Measurements from ENCODE around the gene NKX1-1. TPM values are rescaled to one million over a fixed set of nuclear protein-coding genes. Genes with fewer than 3 reads are reported as not detected.
"Not testable (repeated sequence)": the region's sequence is repeated elsewhere in the genome, so short reads cannot be mapped to it uniquely, and the experiment has no call there.

NKX1-1 gene
- not detected in 2 replicates for total RNA-seq (2014; rRNA removed; shearing (Covaris generic))

DNA sequence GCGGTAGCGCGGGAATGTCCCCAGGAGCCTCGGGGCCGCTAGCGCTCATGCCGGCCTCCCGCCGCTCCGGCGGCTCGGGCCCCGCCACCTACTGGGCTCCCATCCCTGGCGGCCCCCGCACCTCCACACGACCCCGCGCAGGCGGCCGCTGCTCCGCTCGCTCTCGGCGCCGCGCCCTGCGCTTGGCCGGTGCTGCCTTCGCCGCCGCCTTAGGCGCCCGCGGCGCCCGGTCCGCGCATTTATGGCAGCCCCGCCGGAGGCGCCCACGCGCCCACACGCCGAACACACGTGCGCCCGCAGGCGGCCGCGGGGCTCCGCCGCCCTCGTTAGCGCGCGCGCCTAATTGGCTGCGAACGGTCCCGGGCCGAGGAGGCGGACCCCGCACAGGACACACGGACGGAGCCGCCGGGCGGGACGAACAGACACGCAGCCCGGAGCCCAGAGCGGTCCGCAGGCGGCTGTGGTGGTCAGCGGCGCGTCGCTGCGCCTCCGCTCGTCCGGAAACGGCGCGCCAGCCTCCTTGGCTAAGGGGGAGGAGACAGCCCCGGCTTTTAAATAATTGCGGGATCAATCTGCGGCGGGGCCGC lies at the start of gene NKX1-1:
Gene NKX1-1 (minus strand): TSS at position 49 of the 587 bp plus-strand sequence. CDS start 0 bp downstream, at position 49.
- no peak for DNase-seq (ENCODE audit: low read depth)

DNA sequence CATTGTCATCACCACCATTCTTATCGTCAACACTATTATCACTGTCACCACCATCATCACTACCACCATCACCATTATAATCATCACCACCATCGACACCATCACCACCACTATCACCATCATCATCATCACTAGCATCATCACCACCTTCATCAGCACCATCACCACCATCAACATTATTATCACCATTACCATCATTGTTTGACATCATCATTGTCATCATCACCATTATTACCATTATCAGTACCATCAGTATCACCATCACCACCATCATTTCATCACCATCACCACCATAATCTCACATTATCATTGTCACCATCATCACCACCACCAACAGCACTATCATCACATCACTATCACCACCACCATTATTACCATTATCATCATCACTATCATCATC lies 47.5 kb upstream of the NKX1-1 start:
- no peak for DNase-seq (ENCODE audit: low read depth)

DNA sequence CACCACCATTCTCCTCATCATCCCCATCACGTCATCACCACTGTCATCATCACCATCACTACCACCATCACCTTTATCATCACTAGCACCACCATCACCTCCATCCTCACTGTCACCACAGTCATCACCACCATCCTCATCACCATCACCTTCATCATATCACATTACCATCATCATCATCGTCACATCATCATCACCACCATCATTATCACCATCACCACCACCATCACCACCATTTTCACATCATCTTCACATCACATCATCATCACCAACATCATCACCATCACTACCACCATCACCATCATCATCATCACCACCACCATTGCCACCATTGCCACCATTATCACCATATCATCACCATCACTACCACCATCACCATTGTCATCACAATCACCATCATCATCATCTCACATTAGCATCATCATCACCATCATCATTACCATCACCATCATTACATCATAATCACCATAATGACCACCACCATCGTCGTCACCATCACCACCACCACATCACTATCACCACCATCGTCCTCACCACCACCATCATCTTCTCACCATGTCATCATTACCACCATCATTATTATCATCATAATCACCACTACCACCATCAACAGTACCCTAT lies 46.3 kb upstream of the NKX1-1 start:
- no peak for DNase-seq (ENCODE audit: low read depth)

GRCh38 chr4:1451752-1452122 lies 45.5 kb upstream of the NKX1-1 start:
- DNase-seq (ENCODE audit: low read depth) = no peak

DNA sequence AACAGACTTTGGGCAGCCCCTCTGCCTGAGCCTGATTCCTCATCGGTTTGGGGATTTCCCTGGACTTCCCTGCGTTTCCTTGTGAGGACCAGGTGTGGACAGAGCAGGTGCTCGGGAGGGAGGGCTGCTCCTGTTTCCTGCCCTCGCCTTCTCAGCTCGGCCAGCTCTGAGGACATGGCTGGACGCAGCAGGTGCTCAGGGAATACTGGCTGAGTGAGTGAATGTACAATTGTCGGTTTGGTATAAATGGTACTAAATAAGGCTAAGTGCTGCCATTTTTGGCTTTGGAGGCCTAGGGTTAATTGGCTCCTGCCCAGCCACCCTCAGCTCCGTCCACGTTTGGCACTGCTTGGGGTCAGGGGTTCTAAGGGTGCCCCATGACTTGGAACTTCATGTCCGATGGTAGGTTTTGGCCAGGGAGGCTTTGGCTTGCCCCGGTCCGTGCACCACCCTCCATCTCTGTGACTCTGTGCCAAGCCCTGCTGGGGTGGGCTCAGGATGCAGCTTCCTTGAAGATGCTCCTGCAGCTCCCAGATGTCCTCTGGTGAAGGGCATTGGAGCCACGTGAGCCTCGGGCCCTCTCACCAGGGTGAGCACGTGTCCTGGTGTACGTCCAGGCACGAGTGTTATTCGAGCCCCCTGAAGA lies 45.0 kb upstream of the NKX1-1 start:
- no peak for DNase-seq (ENCODE audit: low read depth)

DNA sequence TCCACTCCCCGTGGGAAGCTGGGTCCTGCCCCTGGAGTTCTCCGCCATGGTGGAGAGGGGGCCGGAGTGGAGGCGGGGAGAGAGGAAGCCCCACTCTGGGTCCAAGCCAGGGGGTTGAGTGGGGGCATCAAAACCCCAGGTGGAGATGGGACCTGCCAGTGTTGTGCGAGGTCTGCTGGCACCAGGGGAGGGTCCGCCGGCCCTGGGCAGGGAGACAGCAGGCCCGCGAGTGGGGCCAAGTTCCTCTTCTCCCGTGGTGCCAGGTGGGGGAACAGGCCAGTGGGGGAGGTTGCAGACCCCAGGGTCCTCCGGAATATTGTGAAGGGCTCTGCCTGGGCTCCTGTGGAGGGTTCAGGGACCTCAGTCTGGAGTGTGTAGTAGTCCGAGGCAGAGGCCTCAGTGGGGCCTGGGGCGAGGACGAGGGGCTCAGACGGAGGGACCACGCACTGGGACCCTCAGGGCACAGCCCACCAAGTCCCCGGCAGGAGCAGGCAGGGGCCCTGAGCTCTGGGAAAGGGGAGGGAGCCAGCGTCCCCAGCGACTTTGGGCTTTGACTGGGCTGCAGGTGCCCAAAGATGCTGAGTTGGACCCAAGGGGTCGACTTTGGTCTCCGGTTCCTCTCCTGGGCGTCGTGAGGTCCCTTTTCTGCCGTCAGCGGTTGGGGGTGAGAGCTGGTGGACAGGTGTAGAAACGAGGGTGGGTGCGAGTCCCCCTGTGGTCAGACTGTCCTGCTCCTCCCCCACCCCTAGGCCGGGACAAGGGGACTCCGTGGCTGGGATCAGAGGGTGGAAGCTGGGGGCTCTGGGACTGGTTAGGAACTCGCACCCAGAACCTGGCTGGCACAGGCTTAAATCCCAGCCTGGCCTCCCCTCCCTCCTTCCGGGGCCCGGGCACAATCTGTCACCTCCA lies 43.8 kb upstream of the NKX1-1 start:
- DNase-seq (ENCODE audit: low read depth) = no peak

DNA sequence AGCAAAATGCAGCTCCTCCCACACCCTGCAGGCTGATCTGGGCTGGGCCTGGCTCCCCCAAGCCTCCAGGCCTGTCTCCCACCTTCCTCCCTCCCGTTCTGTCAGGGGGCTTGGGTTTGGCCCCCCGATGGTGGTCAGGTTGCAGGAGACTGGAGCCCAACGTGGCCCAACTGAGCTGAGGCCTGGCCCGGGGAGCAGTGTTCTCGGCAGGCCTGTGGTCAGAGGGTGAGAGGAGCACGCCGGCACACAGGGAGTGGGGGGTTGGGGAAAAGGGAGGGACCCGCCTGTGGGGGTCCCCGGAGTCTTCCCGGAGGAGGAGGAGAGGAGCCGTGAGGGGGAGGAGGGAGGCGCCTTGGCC lies 43.2 kb upstream of the NKX1-1 start:
- DNase-seq (ENCODE audit: low read depth) = no peak

GRCh38 chr4:1448589-1449420 lies 42.6 kb upstream of the NKX1-1 start:
- DNase-seq (ENCODE audit: low read depth) = no peak

DNA sequence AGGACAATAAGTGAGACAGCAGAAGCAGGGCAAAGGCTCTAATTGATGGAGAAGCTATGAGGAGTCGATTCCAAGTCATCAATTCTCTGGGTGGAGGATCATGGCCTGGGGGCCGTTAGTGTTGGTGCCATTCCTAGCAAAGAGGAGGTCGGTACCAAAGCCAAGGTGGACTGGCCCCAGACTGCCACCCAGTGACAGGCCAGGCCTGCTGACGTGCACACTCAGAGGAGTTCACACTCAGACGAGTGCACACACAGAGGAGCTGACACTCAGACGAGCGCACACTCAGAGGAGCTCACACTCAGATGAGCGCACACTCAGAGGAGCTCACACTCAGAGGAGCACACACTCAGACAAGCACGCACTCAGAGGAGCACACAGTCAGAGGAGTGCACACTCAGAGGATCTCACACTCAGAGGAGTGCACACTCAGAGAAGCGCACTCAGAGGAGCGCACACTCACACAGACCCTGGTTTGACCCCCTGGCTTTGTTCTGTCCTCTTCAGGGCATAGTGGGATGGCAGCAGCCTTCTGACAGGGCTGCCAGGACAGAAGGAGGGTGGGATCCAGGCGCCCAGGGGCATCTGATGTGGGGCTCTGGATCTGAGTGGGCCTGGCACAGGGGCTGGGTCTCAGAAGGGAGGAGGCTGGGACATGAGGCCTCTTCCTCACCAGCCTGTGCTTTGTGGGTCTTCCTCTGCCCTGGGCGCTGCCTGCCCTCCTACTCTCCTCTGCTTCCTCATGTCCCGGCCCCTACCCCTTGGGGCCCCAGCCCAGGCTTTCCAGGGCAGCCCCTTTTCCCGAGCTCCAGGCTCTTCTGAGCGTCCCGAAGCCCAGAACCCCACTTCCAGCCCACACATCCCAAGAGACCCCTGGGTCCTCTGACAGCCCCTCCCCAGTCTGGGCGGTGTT lies 41.7 kb upstream of the NKX1-1 start:
- DNase-seq (ENCODE audit: low read depth) = no peak

DNA sequence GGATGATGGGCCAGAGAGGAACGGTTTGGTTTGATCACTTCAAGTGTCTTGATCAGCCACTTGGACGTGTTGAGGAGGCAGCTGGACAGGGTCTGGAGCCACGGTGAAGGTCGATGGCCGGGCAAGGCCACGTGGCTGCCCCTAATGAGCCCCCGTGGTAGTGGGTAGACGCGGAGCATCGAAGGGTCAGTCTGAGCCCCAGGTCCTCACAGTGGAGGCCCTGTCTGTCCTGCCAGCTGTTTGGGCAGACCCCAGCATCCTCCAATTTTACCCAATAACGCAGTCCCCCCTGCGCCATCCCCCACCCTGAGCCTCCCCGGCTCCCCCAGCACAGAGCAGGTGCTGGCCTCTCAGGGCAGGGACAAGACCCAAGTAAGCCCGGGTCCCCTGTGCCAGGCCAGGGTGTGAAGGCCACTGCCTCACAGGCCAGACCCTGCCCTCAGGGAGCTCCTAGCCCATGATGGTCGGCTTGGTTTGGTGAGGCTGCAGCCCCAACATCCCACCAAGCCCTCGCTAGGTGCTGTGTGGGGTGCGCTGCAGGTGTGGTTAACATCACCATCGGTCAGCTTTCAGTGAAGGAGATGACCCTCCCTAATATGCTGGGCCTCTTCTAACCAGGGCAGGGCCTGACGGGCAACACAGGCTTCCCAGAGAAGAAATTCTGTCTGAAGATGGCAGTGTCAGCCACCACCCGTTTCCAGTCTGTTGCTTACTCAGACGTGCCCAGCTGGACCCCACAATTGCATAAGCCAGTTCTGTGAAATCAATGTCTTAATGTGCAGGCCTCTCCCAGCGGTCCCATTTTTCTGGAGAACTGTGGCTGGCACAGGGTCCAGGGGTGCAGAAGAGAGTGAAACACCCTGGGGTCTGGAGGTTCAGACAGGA lies 40.5 kb upstream of the NKX1-1 start:
- no peak for DNase-seq (ENCODE audit: low read depth)

- DNase-seq (ENCODE audit: low read depth) = no peak
Observed at GRCh38 chr4:1445716-1446445, 39.6 kb upstream of the NKX1-1 start.

DNA sequence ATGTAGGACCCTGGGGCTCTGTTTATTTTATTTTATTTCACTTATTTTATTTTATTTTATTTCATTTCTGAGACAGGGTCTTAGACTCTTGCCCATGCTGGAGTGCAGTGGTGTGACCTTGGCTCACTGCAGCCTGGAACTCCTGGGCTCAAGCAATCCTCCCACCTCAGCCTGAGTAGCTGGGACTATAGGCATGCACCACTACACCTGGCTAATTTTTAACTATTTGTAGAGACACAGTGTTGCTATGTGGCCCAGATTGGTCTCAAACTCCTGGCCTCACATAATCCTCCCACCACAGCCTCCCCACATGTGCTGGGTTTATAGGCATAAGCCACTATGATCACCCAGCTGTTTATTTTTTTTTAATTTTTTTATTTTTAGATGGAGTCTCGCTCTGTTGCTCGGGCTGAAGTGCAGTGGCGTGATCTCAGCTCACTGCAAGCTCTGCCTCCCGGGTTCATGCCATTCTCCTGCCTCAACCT lies 37.5 kb upstream of the NKX1-1 start:
- DNase-seq (ENCODE audit: low read depth) = not testable (repeated sequence)

DNA sequence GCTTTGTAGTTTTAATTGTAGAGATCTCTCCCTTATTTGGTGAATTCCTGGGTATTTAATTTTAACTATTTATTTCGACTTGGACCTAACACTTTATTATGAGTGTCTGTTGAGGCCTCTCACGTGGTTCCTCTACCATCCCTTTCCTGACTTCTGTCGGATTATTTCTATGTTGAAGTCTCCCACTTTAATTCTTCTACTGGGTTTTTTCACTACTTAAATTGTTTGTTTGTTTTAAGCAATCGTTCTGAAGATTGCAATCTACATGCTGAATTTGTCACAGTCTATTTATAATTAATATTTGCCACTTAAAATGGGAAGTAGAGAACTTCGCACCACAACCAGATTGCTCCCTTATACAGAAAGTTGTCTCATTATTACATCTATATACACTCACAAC lies 20.8 kb upstream of the NKX1-1 start:
- no peak for DNase-seq (ENCODE audit: low read depth)

- DNase-seq (ENCODE audit: low read depth) = no peak
Observed at GRCh38 chr4:1421657-1422056, 15.4 kb upstream of the NKX1-1 start.

DNA sequence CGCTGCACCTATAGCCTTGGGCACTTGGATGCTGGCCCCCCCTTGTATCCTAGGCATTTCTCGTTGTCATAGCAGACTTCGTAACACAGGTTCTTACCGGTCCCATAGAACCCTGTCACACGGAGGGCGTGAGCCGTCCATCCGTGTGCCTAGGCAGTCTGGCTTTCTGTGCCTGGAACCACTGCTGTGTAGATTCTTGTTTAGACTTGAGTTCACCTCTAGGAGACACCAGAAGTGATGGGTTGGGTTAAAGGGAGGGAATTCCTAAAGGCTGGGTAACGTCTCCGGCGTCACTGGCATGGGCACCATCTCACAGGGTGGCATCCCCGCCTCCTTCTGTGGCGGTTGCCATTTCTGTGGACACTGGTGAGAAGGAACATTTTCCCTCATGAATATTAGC lies 13.5 kb upstream of the NKX1-1 start:
- DNase-seq (ENCODE audit: low read depth) = no peak

DNA sequence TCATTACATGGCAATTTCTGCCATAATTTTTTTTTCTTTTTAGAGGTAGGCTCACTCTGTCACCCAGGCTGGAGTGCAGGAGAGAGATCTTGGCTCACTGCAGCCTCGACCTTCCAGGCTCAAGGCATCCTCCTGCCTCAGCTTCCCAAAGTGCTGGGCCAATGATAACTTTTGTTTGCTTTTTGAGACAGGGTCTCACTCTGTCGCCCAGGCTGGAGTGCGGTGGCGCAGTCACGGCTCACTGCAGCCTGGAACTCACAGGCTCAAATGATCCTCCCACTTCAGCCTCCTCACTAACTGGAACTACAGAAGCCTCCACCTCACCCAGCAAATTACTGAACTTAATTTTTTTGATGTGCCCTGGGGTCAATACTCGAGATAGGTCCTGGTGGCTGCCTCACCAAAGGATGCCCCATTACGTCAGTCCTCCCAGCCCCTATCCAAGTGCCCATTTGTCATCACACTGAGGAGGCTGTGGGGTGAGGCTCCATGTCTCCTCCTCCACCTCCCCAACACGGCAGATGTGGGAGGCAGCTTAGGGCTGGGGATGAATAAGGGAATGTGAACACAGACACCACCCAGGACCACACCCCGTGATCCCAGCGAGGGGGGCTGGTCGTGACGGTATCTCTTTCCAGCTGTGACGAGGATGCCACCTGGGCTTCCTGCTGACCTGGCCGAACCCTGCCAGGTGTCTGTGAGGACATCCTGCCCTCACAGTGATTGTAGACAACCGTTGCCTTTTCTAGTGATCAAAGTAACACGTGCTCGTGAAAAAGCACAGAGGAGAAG lies 12.4 kb upstream of the NKX1-1 start:
- no peak for DNase-seq (ENCODE audit: low read depth)

GRCh38 chr4:1417522-1418390 lies 11.5 kb upstream of the NKX1-1 start:
- DNase-seq (ENCODE audit: low read depth) = no peak

Data from RPMI7951 (cell line).